GM20000 (cell line): ENCODE results near the gene KRT14.
"Not testable (repeated sequence)": the region's sequence is repeated elsewhere in the genome, so short reads cannot be mapped to it uniquely, and the experiment has no call there.

Source experiments
- DNase-seq: peaks from one replicate; pipeline ENCODE4 v3.0.0; 2012; ENCODE audit warnings: low spot score
- CTCF ChIP-seq: IDR thresholded peaks from 2 replicates; pipeline ENCODE4 v1.5.1; 2012; ENCODE audit warnings: mild to moderate bottlenecking, control low read depth; ENCODE audit errors: extremely low read depth, missing control alignments

KRT14 gene

GRCh38 chr17:41624208-41625101 is 37.8 kb upstream of the KRT14 start, which contains the start of gene KRT17:
Gene KRT17 (minus strand): TSS chr17:41624575. CDS start chr17:41624509, 66 bp downstream.
- no peak for DNase-seq
- no peak for TF ChIP-seq CTCF

- DNase-seq, result not testable (repeated sequence)
Observed at GRCh38 chr17:41623184-41623861, 36.6 kb upstream of the KRT14 start.

GRCh38 chr17:41622340-41623183 is 35.9 kb upstream of the KRT14 start:
- DNase-seq, result not testable (repeated sequence)

GRCh38 chr17:41621916-41622315 is 35.2 kb upstream of the KRT14 start:
- no peak for DNase-seq
- TF ChIP-seq CTCF, result no peak

GRCh38 chr17:41621435-41621817 is 34.7 kb upstream of the KRT14 start:
- not testable (repeated sequence) for DNase-seq

GRCh38 chr17:41620583-41621434 is 34.1 kb upstream of the KRT14 start:
- no peak for TF ChIP-seq CTCF
- no peak for DNase-seq

- not testable (repeated sequence) for DNase-seq
Observed at GRCh38 chr17:41619927-41620582, 33.4 kb upstream of the KRT14 start.

- DNase-seq, result no peak
Observed at GRCh38 chr17:41619036-41619926, 32.6 kb upstream of the KRT14 start.

More at GRCh38 chr17:41619036-41619926, 32.6 kb upstream of the KRT14 start:
- no peak for TF ChIP-seq CTCF
